GM08714 (cell line): Measurements from ENCODE around the gene SASH1.

Experiments used
- H3K4me3 ChIP-seq: fragments of 200-500 bp; sonication (Bioruptor generic); 2 replicates; pipeline ENCODE4 v1.5.1; 2014; ENCODE audit warnings: mild to moderate bottlenecking, low read length, inconsistent platforms
- ZNF274 ChIP-seq: IDR thresholded peaks from 2 replicates; pipeline ENCODE4 v1.6.1; 2012; ENCODE audit warnings: mild to moderate bottlenecking, low read depth, low read length

SASH1 gene

GRCh38 chr6:148396926-148397325 lies 54.3 kb downstream of the SASH1 start:
- H3K4me3 ChIP-seq = no peak overlapping the region
- no peak for TF ChIP-seq ZNF274

- no peak overlapping the region for H3K4me3 ChIP-seq
- no peak for TF ChIP-seq ZNF274
Observed at GRCh38 chr6:148398244-148398643, 55.6 kb downstream of the SASH1 start.

DNA sequence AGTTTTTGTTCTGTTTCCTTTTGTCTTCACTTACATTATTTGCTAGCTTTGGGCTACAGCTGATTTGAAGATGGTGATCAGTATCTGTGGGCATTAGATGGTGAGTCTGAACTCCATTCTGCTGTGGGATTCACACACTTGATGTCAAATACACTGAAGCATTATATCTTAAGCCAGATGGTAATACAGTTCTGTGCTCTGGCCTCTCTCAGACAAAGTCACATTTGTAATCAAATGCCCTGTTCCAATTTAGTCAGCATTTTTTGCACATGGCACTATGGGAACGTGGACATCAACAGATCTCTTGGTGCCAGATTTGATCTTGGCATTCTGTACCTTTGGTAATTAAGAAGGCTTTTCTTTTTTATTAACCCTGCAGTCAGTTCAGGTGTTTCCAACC lies 56.0 kb downstream of the SASH1 start:
- no peak for TF ChIP-seq ZNF274
- H3K4me3 ChIP-seq = no peak overlapping the region

DNA sequence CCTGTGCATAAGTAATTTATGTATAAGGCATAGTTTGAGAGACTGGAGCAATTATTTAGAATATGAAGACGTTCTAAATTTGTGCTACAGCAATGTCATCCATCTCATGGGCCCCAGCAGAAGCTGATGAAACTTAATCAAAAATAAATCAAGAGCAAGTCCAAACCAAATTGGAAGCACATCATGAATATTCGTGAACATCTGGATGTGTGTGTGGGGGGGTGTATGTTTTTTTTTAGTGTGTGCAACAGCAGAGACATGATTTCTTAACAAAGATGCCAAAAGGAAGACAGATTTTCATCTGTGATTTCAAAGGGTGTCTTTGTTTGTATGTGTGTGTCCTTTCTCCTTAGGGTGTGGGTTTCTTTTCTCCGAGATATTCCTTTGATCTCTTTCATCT lies 58.9 kb downstream of the SASH1 start:
- TF ChIP-seq ZNF274 = no peak

DNA sequence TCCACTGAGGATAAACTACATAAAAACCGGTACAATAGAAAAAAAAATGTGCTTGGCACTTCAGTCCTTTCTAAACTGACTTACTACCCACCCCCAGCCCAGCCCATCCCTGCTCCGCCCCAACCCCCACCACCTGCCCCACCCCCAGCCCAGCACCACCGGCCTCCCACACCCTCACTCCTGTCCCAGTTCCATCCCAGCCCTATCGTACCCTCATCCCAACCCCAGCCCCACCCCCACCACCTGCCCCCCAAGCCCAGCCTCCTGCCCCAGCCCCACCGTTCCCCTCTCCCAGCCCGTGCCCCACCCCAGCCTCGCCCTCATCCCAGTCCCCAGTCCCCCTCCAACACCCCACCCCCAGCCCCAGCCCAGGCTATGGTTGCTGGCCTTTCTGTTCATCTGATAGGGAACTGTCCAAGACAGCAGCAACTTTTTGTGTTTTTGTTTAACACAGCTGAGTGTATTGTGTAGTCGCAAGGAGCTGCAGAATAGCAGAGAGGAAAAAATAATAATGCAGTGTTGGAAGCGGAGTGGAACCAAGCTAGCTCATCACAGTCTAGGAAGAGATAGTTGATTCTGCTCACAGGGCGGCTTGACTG lies 61.9 kb downstream of the SASH1 start:
- H3K4me3 ChIP-seq = no peak overlapping the region
- TF ChIP-seq ZNF274 = no peak

More for the DNA sequence above, 58.9 kb downstream of the SASH1 start:
- H3K4me3 ChIP-seq = no peak overlapping the region

DNA sequence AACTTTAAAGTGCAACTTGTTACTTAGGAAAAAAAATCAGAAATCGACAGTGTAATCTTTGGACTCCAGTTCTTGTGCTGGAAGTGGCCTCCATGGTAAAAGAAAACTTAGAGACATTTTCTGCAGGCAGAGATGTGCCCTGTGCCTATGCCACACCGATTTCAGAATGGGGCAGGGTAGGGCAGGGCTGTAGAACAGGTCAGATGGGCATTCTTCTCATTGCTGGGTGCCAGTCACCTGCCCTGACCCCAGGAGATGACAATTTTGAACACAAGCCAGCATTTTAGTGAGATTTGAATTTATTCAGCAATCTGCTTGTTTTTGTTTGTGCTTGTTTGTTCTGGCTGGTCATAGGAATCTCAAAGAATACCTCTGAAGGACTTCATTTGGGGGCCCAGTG lies 63.3 kb downstream of the SASH1 start:
- H3K4me3 ChIP-seq = no peak overlapping the region
- TF ChIP-seq ZNF274 = no peak

GRCh38 chr6:148406579-148407371 lies 64.1 kb downstream of the SASH1 start:
- TF ChIP-seq ZNF274 = no peak

GRCh38 chr6:148407372-148407771 lies 64.7 kb downstream of the SASH1 start:
- no peak overlapping the region for H3K4me3 ChIP-seq
- TF ChIP-seq ZNF274 = no peak

More at GRCh38 chr6:148406579-148407371, 64.1 kb downstream of the SASH1 start:
- no peak overlapping the region for H3K4me3 ChIP-seq

DNA sequence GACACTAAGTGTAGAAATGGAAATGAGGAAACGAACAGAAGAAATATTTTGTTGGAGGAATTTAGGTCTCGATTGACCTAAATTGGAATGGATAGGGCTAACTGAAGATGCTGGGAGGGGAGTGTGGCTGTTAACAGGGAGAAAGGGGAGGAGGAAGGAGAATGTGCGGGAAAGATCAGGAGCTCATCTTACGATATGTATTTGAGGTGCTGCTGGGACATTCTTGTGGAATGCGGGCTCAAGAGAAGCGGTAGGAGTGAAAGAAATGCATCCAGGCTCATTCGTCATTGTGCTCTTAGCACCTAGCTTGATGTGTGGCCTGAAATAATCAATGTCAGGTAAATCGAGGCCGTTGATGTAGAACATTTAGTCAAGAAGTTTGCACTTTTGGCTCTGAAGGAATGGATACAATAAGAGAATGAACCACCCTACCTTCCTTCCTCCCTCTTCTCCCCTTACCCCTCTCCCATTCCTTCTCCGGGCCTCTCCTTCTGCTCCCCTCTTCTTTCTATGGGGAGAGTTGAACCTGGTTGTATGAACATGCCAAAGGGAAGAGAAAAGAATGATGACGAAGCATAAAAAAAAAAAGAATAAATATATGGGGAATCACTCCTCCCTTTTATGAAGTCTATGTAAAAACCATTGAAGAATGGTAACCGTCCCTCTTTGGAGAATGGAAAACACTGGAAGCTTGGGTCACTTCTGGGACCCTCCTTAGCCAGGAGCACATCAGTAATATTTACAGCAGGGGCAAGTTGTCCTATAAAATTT lies 70.9 kb downstream of the SASH1 start:
- H3K4me3 ChIP-seq = no peak overlapping the region
- TF ChIP-seq ZNF274 = no peak

DNA sequence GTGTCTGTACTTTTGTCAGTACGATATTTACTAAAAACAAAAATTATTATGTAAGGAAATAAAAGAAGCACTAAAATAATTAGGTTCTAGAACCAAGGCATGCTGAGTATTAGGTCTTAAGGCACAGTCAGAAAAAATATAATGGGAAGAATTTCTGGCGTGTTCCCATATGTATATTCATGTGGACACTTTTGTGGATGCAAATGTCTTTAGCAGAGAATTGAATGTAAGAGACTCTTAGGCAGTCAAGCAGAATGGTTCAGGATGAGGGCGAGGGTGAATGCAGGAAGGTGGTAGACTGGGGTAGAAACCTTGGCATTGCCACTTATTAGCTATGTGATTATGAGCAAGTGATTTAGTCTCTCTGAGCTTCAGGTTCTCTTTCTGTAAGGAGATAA lies 71.5 kb downstream of the SASH1 start:
- no peak overlapping the region for H3K4me3 ChIP-seq
- TF ChIP-seq ZNF274 = no peak

DNA sequence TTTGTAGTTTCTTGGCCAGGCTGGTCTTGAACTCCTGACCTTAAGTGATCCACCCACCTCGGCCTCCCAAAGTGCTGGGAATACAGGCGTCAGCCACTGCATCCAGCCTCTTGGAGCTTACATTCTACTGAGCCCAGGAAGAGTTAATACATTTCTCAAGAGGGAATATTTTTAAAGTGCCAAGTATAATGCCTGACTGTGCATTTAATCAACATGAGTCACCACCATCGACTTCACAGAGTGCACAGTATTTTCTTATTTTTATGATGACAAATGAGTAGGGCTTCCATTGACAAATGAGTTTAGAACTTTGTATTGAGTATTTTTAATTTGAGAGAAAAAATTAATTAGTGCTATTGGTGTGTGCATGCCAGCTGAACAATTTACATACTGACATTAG lies 72.2 kb downstream of the SASH1 start:
- no peak for TF ChIP-seq ZNF274

DNA sequence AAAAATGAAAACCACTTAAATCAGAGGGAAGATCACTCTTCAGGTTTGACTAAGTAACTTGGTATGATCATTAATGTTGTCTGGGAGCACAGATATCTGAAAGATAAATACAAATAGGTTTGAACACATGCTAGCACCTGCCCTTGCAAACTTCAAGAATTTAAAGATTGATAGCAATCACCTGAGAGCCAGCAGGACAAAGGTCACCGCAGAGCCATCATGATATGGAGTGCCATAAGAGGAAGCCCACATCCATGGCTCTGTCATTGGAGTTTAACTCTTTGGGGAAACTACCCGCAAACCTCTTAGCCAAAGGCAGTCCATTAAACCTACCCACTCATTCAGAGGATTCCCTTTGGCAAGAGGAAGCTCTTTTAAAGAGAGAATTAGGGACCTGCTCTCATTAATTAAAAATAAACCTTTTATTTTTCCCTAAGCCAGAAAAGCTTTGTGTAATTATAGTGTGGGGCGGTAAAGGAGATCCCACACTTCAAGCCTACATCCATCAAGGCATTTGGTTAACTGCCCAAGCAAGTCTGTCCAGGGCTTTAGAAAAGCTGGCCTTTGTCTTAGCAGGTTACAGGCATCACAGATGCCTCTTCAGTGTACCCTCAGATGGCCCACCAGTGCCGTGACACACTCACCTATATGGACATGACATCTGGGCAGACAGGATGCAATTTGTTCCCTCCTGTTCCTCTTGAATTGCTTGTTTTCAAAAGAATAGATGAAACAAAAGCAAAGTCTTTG lies 73.0 kb downstream of the SASH1 start:
- no peak for TF ChIP-seq ZNF274
- H3K4me3 ChIP-seq = no peak overlapping the region

More for the DNA sequence above, 72.2 kb downstream of the SASH1 start:
- no peak overlapping the region for H3K4me3 ChIP-seq

DNA sequence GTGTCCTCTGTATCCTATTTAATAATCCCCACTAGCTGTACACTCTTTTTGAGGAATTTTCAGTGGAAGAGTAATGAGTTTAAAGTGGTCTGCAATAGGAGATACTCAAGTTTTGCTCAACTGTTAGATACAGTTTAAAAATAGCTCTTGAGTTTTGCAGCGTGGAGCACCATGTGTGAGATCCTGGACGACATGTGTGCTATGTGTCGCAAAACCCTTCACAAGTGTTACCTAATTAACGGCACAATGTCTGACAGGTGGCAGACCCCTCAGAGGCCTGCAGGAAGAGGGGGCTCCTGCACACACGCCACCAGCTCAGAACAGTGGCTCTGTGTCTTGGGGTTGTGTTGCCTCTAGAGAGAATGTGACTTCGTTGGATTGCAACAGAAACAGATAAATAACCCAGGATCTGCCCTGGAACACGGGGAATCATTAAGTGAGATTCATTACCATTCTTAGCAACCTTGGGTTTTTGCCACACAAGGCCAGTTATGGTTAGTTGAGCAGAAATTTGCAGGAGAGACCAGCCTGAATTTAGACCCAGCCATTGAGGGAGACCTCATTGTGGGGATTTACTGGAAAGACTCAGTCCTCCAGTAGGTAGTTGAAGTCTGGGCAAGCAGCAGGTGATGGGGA lies 73.8 kb downstream of the SASH1 start:
- no peak for TF ChIP-seq ZNF274
- no peak overlapping the region for H3K4me3 ChIP-seq

DNA sequence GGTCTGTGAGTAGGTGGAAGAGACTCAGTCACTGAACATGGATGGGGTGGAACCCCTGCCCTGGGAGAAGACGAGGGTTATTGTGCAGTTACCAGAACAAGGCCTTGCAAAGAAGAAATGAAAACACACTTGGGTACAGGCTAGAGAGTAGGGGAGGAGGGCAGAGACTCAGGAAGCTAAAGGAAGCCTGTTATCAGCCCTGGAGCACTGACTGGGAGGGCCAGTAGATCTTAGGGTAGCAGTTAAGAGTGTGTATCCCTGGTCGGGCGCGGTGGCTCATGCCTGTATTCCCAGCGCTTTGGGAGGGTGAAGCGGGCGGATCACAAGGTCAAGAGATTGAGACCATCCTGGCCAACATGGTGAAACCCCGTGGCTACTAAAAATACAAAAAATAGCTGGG lies 74.4 kb downstream of the SASH1 start:
- no peak for TF ChIP-seq ZNF274
- H3K4me3 ChIP-seq = no peak overlapping the region

DNA sequence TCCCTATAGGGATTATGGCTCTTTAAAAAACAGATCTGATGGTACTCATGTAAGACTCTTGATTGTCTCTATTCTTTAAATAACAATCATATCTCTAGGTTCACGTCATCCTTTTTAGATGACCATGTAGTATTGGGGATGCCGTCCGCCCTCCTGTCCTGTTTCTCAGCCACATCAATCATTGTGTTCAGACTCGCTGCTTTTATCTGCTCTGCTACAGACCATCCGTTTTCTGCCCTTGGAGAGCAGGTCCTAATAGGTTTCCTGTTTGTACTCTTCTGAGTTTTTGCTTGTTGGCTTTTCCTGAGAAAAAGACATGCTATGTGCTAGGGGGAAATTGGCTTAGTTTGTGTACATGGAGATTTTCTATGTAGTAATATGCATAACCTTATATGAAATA lies 76.8 kb downstream of the SASH1 start:
- no peak for TF ChIP-seq ZNF274
- H3K4me3 ChIP-seq = no peak overlapping the region
